ENCODE results near the gene ZKSCAN8. TPM values are rescaled to one million over a fixed set of nuclear protein-coding genes. Genes with fewer than 3 reads are reported as not detected.

The ZKSCAN8 gene
- total RNA-seq, 1 donor, result 25.7 TPM

DNA sequence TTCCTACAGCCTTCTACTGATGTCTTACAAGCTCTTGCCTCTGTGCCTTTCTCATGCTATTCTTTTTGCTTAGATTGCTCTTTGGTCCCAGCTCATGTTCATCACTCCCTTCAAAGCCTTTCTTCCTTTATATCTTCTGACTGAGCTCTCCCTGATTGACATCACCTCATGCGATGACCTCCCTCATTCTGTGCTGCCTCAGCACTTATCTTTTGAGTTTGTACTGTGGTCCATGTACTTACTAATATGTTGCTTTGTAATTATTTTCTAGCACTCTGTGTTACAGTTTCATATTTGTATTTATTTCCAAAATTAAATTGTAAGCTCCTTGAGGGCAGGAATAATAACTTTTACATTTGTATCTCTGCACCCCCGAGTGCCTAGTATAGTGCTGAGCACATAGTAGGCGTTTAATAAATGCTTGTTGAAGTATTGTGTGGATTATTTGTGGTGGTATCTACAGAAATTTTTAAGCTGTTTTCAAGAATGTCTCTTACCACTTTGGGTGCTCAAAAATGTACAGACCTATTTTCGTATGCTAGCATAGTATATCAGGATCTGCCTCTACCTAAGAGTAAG is 17.4 kb downstream of the ZKSCAN8 start:
- H3K27ac ChIP-seq (ENCODE audit: low read depth, low read length), result no peak overlapping the region
- H4K20me1 ChIP-seq (ENCODE audit: insufficient read depth, low read length), result no peaks in the 10 kb centered on the region
- TF ChIP-seq CTCF (IDR thresholded peaks at IDR 0.05; ENCODE audit: extremely low read depth, low read depth, low read length), result no peak

DNA sequence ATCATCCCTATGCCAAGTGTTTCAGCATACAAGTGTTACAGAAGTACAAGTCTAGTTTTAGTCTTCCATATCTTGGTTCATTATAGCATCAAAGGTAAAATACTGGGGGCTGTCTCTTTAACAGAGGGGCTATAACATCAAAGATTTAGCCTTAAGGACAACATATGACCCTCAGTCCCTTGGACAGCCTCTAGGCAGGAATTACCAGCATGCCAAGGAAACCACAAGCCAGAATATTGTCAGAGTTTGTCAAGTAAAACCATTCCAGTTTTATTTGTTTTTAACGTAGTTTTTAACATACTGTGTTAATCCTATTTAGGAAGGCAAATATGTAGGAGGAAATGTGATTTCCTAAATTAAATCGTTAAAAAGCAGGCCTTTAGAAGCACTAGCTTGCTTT is 18.6 kb downstream of the ZKSCAN8 start:
- H3K4me3 ChIP-seq (ENCODE audit: insufficient read depth, low read length), result no peak overlapping the region
- H3K9me3 ChIP-seq (ENCODE audit: low read depth, low read length), result no peaks in the 10 kb centered on the region
- H3K27me3 ChIP-seq (ENCODE audit: insufficient read depth, low read length), result no peaks in the 10 kb centered on the region
- peaks cover 15% of the 10 kb centered on the region for H3K36me3 ChIP-seq (ENCODE audit: insufficient read depth, low read length)
- no peak overlapping the region for H2AFZ ChIP-seq (ENCODE audit: low read length)
- TF ChIP-seq CTCF (IDR thresholded peaks at IDR 0.05; ENCODE audit: extremely low read depth, low read depth, low read length), result no peak
- no peak overlapping the region for H3K27ac ChIP-seq (ENCODE audit: low read depth, low read length)
- DNase-seq (ENCODE audit: insufficient read length, low spot score, missing footprints), result no peak
- no peaks in the 10 kb centered on the region for H4K20me1 ChIP-seq (ENCODE audit: insufficient read depth, low read length)
- H3K4me1 ChIP-seq (ENCODE audit: insufficient read depth, low read length), result peaks cover 8% of the 10 kb centered on the region
- no peak overlapping the region for H3K4me2 ChIP-seq (ENCODE audit: insufficient read depth, low read length)
- no peaks in the 10 kb centered on the region for H3K79me2 ChIP-seq (ENCODE audit: insufficient read depth, low read length)

More for the DNA sequence above, 17.4 kb downstream of the ZKSCAN8 start:
- no peak for DNase-seq (ENCODE audit: insufficient read length, low spot score, missing footprints)
- Histone ChIP-seq H3K4me1 (ENCODE audit: insufficient read depth, low read length) (peaks cover 8% of the 10 kb centered on the region), H3K27me3 (ENCODE audit: insufficient read depth, low read length) (no peaks in the 10 kb centered on the region), H3K4me3 (ENCODE audit: insufficient read depth, low read length) (no peak overlapping the region), H3K36me3 (ENCODE audit: insufficient read depth, low read length) (peaks cover 26% of the 10 kb centered on the region), H3K79me2 (ENCODE audit: insufficient read depth, low read length) (no peaks in the 10 kb centered on the region), H3K9me3 (ENCODE audit: low read depth, low read length) (no peaks in the 10 kb centered on the region), H3K4me2 (ENCODE audit: insufficient read depth, low read length) (no peak overlapping the region), H2AFZ (ENCODE audit: low read length) (no peak overlapping the region)

- no peaks in the 10 kb centered on the region for H3K79me2 ChIP-seq (ENCODE audit: insufficient read depth, low read length)
- H3K36me3 ChIP-seq (ENCODE audit: insufficient read depth, low read length), result peaks cover 10% of the 10 kb centered on the region
- no peak for TF ChIP-seq CTCF (IDR thresholded peaks at IDR 0.05; ENCODE audit: extremely low read depth, low read depth, low read length)
- no peaks in the 10 kb centered on the region for H3K27me3 ChIP-seq (ENCODE audit: insufficient read depth, low read length)
- H4K20me1 ChIP-seq (ENCODE audit: insufficient read depth, low read length), result no peaks in the 10 kb centered on the region
- peak overlapping the region; percentile 91 for H3K4me2 ChIP-seq (ENCODE audit: insufficient read depth, low read length)
- DNase-seq (ENCODE audit: insufficient read length, low spot score, missing footprints), result peak; percentile 84
- peaks cover 10% of the 10 kb centered on the region for H3K4me1 ChIP-seq (ENCODE audit: insufficient read depth, low read length)
- peak overlapping the region; percentile 95 for H2AFZ ChIP-seq (ENCODE audit: low read length)
- H3K4me3 ChIP-seq (ENCODE audit: insufficient read depth, low read length), result peak overlapping the region; percentile 81
- H3K9me3 ChIP-seq (ENCODE audit: low read depth, low read length), result no peaks in the 10 kb centered on the region
- H3K27ac ChIP-seq (ENCODE audit: low read depth, low read length), result peak overlapping the region; percentile 30
Measured at GRCh38 chr6:28161410-28162079, 19.9 kb downstream of the ZKSCAN8 start.

- no peak overlapping the region for H3K27ac ChIP-seq (ENCODE audit: low read depth, low read length)
- H3K4me2 ChIP-seq (ENCODE audit: insufficient read depth, low read length), result no peak overlapping the region
- no peak for DNase-seq (ENCODE audit: insufficient read length, low spot score, missing footprints)
- H3K9me3 ChIP-seq (ENCODE audit: low read depth, low read length), result no peaks in the 10 kb centered on the region
- no peaks in the 10 kb centered on the region for H3K79me2 ChIP-seq (ENCODE audit: insufficient read depth, low read length)
- no peak overlapping the region for H2AFZ ChIP-seq (ENCODE audit: low read length)
- H3K4me3 ChIP-seq (ENCODE audit: insufficient read depth, low read length), result no peak overlapping the region
- H3K4me1 ChIP-seq (ENCODE audit: insufficient read depth, low read length), result peaks cover 13% of the 10 kb centered on the region
- TF ChIP-seq CTCF (IDR thresholded peaks at IDR 0.05; ENCODE audit: extremely low read depth, low read depth, low read length), result no peak
- no peaks in the 10 kb centered on the region for H3K27me3 ChIP-seq (ENCODE audit: insufficient read depth, low read length)
- no peaks in the 10 kb centered on the region for H4K20me1 ChIP-seq (ENCODE audit: insufficient read depth, low read length)
- H3K36me3 ChIP-seq (ENCODE audit: insufficient read depth, low read length), result no peaks in the 10 kb centered on the region
Measured at GRCh38 chr6:28165563-28165962, 23.9 kb downstream of the ZKSCAN8 start.
